Mucosa of descending colon (tissue), 3 donors: ENCODE data around the gene TAF3. TPM values are rescaled to one million over a fixed set of nuclear protein-coding genes. Genes with fewer than 3 reads are reported as not detected.

Experiments used
- ATAC-seq: fragments of 200-7000 bp; cut with Tn5 transposase; one replicate; pipeline ENCODE4 v1.9.1; 2020; ENCODE audit warnings: mild to moderate bottlenecking, moderate library complexity
- DNase-seq, 3 donors: peaks; one replicate each; pipeline ENCODE4 v3.0.0-alpha.2; 2020
- H3K36me3 ChIP-seq: fragments of 200-600 bp; one replicate; pipeline ENCODE4 v1.8.0; 2021; ENCODE audit warnings: low read depth, mild to moderate bottlenecking
- H3K4me1 ChIP-seq: fragments of 200-600 bp; one replicate; pipeline ENCODE4 v1.8.0; 2021; ENCODE audit warnings: low read depth, mild to moderate bottlenecking
- H3K4me3 ChIP-seq: fragments of 200-600 bp; one replicate; pipeline ENCODE4 v1.8.0; 2021; ENCODE audit warnings: mild to moderate bottlenecking
- H3K9me3 ChIP-seq: fragments of 200-600 bp; one replicate; pipeline ENCODE4 v1.8.0; 2021; ENCODE audit warnings: mild to moderate bottlenecking
- CTCF ChIP-seq: fragments of 200-600 bp; IDR thresholded peaks from one replicate; pipeline ENCODE4 v1.8.0; 2022; ENCODE audit warnings: antibody characterized with exemption, mild to moderate bottlenecking
- intact Hi-C, 2 donors: fragments of 100-400 bp; cut with DNase I in 1 of 2; cut with micrococcal nuclease in 1 of 2; formaldehyde crosslinking; loops; one replicate each; pipeline versions ENCODE4 v1.11.0 to v1.11.1; 2022; cut with DNase I, micrococcal nuclease
- total RNA-seq, 3 donors: library from RNA; stranded (reverse); fragmentation: NEBNext Ultra II Directional in 2 of 3; extraction: Animal tissue kit (Norgen Biotek cat#: 25700) in 2 of 3; gene quantifications; one replicate each; pipeline versions ENCODE4 v1.2.1 to v1.2.4, GENCODE V29; 2021 to 2023
- donor health status: DM: no; HTN: no; CAD: no; lungs with moderate emphysema.
- donor health status: DM: no; HTN: no; CAD: no.
- donor health status: DM: no; HTN: yes; CAD: no.

Gene TAF3
- total RNA-seq, 3 donors from 2014 or later: 5.5 to 17.2 (median 6.0) TPM

GRCh38 chr10:8006274-8006999 lies 188.1 kb downstream of the TAF3 start:
- Histone ChIP-seq H3K9me3 (peaks cover 22% of the 10 kb centered on the region), H3K36me3 (no peaks in the 10 kb centered on the region), H3K4me3 (no peak overlapping the region), H3K4me1 (no peaks in the 10 kb centered on the region)
- intact Hi-C loops: no loop called here
- ATAC-seq: no peak
- TF ChIP-seq CTCF: no peak
- DNase-seq: no peak

- H3K4me3 ChIP-seq: no peak overlapping the region
- intact Hi-C loops: no loop called here
- peaks cover 14% of the 10 kb centered on the region for H3K9me3 ChIP-seq
- ATAC-seq: no peak
- DNase-seq: no peak
- H3K36me3 ChIP-seq: no peaks in the 10 kb centered on the region
- H3K4me1 ChIP-seq: no peaks in the 10 kb centered on the region
- no peak for TF ChIP-seq CTCF
Measured at GRCh38 chr10:8009031-8009430, 190.7 kb downstream of the TAF3 start.

- intact Hi-C loops: no loop called here
- H3K9me3 ChIP-seq: no peaks in the 10 kb centered on the region
- ATAC-seq: no peak
Measured at GRCh38 chr10:8013006-8013405, 194.7 kb downstream of the TAF3 start.

GRCh38 chr10:8013619-8014018 lies 195.3 kb downstream of the TAF3 start:
- Histone ChIP-seq H3K4me3 (no peak overlapping the region), H3K36me3 (no peaks in the 10 kb centered on the region), H3K4me1 (no peaks in the 10 kb centered on the region), H3K9me3 (no peaks in the 10 kb centered on the region)
- TF ChIP-seq CTCF: no peak
- intact Hi-C loops: no loop called here
- ATAC-seq (no peak), DNase-seq (no peak)

More at GRCh38 chr10:8013006-8013405, 194.7 kb downstream of the TAF3 start:
- Histone ChIP-seq H3K4me1 (no peaks in the 10 kb centered on the region), H3K36me3 (no peaks in the 10 kb centered on the region), H3K4me3 (no peak overlapping the region)
- no peak for TF ChIP-seq CTCF
- no peak for DNase-seq

- intact Hi-C loops: no loop called here
- TF ChIP-seq CTCF: no peak
- no peak for ATAC-seq
- H3K9me3 ChIP-seq: no peaks in the 10 kb centered on the region
- no peak overlapping the region for H3K4me3 ChIP-seq
- DNase-seq: no peak
- no peaks in the 10 kb centered on the region for H3K4me1 ChIP-seq
- H3K36me3 ChIP-seq: no peaks in the 10 kb centered on the region
Measured at GRCh38 chr10:8014649-8015048, 196.3 kb downstream of the TAF3 start.

GRCh38 chr10:8017277-8017676 lies 199.0 kb downstream of the TAF3 start:
- TF ChIP-seq CTCF: no peak
- no peak for ATAC-seq

More at GRCh38 chr10:8017277-8017676, 199.0 kb downstream of the TAF3 start:
- Histone ChIP-seq H3K36me3 (no peaks in the 10 kb centered on the region), H3K4me3 (no peak overlapping the region), H3K9me3 (no peaks in the 10 kb centered on the region), H3K4me1 (no peaks in the 10 kb centered on the region)
- intact Hi-C loops: no loop called here
- DNase-seq: no peak
